Hepatocyte (in vitro differentiated cells): Measurements from ENCODE around the gene TMEM235. TPM values are rescaled to one million over a fixed set of nuclear protein-coding genes. Genes with fewer than 3 reads are reported as not detected.

ENCODE experiments used
- DNase-seq: peaks from one replicate; pipeline ENCODE4 v3.0.0-alpha.2; 2016; ENCODE audit warnings: low spot score
- H2AFZ ChIP-seq: fragments of 200-600 bp; sonication (generic); 2 replicates; pipeline ENCODE4 v1.6.0; 2016; ENCODE audit warnings: antibody characterized with exemption, mild to moderate bottlenecking
- H3K27ac ChIP-seq: fragments of 200-600 bp; sonication (generic); 2 replicates; pipeline ENCODE4 v1.5.1; 2016; ENCODE audit warnings: mild to moderate bottlenecking
- H3K27me3 ChIP-seq: fragments of 200-600 bp; sonication (generic); 2 replicates; pipeline ENCODE4 v1.6.1; 2016
- H3K36me3 ChIP-seq: fragments of 200-600 bp; sonication (generic); replicated peaks from 2 replicates; pipeline ENCODE4 v1.5.1; 2016; ENCODE audit warnings: low read depth; ENCODE audit not compliant: insufficient read depth
- H3K4me1 ChIP-seq: fragments of 200-600 bp; sonication (generic); 2 replicates; pipeline ENCODE4 v1.5.1; 2016; ENCODE audit warnings: mild to moderate bottlenecking, moderate library complexity; ENCODE audit not compliant: insufficient read depth
- H3K4me2 ChIP-seq: fragments of 200-600 bp; sonication (generic); 2 replicates; pipeline ENCODE4 v1.6.0; 2016
- H3K4me3 ChIP-seq: fragments of 200-600 bp; sonication (generic); 2 replicates; pipeline ENCODE4 v1.5.1; 2016; ENCODE audit warnings: mild to moderate bottlenecking
- H3K79me2 ChIP-seq: fragments of 200-600 bp; sonication (generic); 2 replicates; pipeline ENCODE4 v1.6.0; 2017; ENCODE audit warnings: mild to moderate bottlenecking
- H3K9me2 ChIP-seq: fragments of 200-600 bp; sonication (generic); replicated peaks from 2 replicates; pipeline ENCODE4 v1.6.0; 2017; ENCODE audit warnings: mild to moderate bottlenecking; ENCODE audit not compliant: insufficient read depth
- H3K9me3 ChIP-seq: fragments of 200-600 bp; sonication (generic); 2 replicates; pipeline ENCODE4 v1.5.1; 2016; ENCODE audit warnings: low read depth, mild to moderate bottlenecking
- H4K20me1 ChIP-seq: fragments of 200-600 bp; sonication (generic); 2 replicates; pipeline ENCODE4 v1.6.0; 2016; ENCODE audit warnings: mild to moderate bottlenecking; ENCODE audit not compliant: insufficient read depth, poor library complexity, severe bottlenecking
- EZH2 ChIP-seq: fragments of 200-600 bp; sonication (generic); IDR thresholded peaks from 2 replicates; pipeline ENCODE4 v1.6.1; 2016; ENCODE audit warnings: antibody characterized with exemption, mild to moderate bottlenecking, borderline replicate concordance
- EZH2phosphoT487 ChIP-seq: fragments of 200-600 bp; sonication (generic); IDR thresholded peaks from one replicate; pipeline ENCODE4 v1.6.1; 2018; ENCODE audit warnings: antibody characterized with exemption, mild to moderate bottlenecking, low read depth, moderate library complexity; ENCODE audit not compliant: unreplicated experiment, severe bottlenecking
- WGBS: methylation state at CpG from one replicate; pipeline ENCODE4 v1.1.6; 2016; ENCODE audit warnings: low lambda C conversion rate; ENCODE audit errors: missing lambda C conversion rate; 5-methylcytosine and 5-hydroxymethylcytosine counted together
- polyA plus RNA-seq: library from polyadenylated mRNA; unstranded; fragments of >200 nt; fragmentation: Nextera tagmentation; extraction: Ambion mirVana; gene quantifications from 2 replicates; pipeline ENCODE4 v1.2.1, GENCODE V29; 2016
- total RNA-seq: library from RNA; depleted of rRNA; stranded (reverse); fragments of >200 nt; gene quantifications from 2 replicates; pipeline ENCODE4 v1.2.3, GENCODE V29; 2014
- TF ChIP-seq, protein P1 (sequence below): fragments of 200-600 bp; sonication (generic); IDR thresholded peaks from 2 replicates; pipeline ENCODE4 v1.5.1; 2016; ENCODE audit warnings: antibody characterized with exemption, mild to moderate bottlenecking; ENCODE audit not compliant: poor library complexity

TMEM235 gene
- total and polyA plus RNA-seq, 2 experiments from 2014 or later = 0.21 to 0.27 TPM

GRCh38 chr17:78242024-78242742, 10.8 kb downstream of the TMEM235 start:
- Histone ChIP-seq H3K27me3 (no peaks in the 10 kb centered on the region), H3K4me2 (no peak overlapping the region), H3K4me1 (no peaks in the 10 kb centered on the region), H4K20me1 (no peaks in the 10 kb centered on the region), H3K27ac (no peak overlapping the region), H3K9me3 (no peaks in the 10 kb centered on the region), H3K36me3 (no peaks in the 10 kb centered on the region), H2AFZ (no peak overlapping the region), H3K9me2 (no peaks in the 10 kb centered on the region), H3K4me3 (no peak overlapping the region), H3K79me2 (no peaks in the 10 kb centered on the region)
- DNase-seq = no peak
- TF ChIP-seq EZH2 (no peak), EZH2phosphoT487 (no peak)
- TF ChIP-seq, protein P1, sequence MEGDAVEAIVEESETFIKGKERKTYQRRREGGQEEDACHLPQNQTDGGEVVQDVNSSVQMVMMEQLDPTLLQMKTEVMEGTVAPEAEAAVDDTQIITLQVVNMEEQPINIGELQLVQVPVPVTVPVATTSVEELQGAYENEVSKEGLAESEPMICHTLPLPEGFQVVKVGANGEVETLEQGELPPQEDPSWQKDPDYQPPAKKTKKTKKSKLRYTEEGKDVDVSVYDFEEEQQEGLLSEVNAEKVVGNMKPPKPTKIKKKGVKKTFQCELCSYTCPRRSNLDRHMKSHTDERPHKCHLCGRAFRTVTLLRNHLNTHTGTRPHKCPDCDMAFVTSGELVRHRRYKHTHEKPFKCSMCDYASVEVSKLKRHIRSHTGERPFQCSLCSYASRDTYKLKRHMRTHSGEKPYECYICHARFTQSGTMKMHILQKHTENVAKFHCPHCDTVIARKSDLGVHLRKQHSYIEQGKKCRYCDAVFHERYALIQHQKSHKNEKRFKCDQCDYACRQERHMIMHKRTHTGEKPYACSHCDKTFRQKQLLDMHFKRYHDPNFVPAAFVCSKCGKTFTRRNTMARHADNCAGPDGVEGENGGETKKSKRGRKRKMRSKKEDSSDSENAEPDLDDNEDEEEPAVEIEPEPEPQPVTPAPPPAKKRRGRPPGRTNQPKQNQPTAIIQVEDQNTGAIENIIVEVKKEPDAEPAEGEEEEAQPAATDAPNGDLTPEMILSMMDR = no peak
- 89% methylated on average over 21 of the region's 21 CpGs for WGBS

DNA sequence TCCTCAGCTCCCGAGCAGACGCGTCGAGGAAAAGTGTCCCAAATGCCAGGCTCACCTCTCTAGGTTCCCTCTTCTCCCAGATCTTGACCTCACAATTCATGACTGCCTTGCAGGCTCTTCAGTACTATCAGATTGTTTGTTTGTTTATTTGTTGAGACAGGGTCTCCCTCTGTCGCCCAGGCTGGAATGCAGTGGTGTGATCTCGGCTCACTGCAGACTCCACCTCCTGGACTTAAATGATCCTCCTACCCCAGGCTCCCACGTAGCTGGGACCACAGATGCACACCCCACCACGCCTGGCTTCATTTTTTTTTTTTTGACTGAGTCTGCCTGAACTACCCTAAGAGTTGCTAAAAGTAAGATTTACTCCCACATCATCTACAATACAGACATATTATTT, 15.9 kb downstream of the TMEM235 start:
- no peak for TF ChIP-seq EZH2
- TF ChIP-seq, protein P1 = no peak
- no peak for TF ChIP-seq EZH2phosphoT487
- Histone ChIP-seq H3K27me3 (no peaks in the 10 kb centered on the region), H3K36me3 (no peaks in the 10 kb centered on the region), H3K79me2 (no peaks in the 10 kb centered on the region), H3K4me3 (no peak overlapping the region), H3K27ac (no peak overlapping the region), H3K9me3 (no peaks in the 10 kb centered on the region), H2AFZ (no peak overlapping the region), H4K20me1 (no peaks in the 10 kb centered on the region), H3K4me1 (peaks cover 11% of the 10 kb centered on the region), H3K9me2 (no peaks in the 10 kb centered on the region), H3K4me2 (no peak overlapping the region)
- no peak for DNase-seq
- WGBS = 65% methylated on average over 8 of the region's 8 CpGs

GRCh38 chr17:78248051-78248914, 16.9 kb downstream of the TMEM235 start:
- Histone ChIP-seq H3K9me2 (no peaks in the 10 kb centered on the region), H3K36me3 (no peaks in the 10 kb centered on the region), H2AFZ (no peak overlapping the region), H4K20me1 (no peaks in the 10 kb centered on the region), H3K27me3 (no peaks in the 10 kb centered on the region), H3K4me1 (peaks cover 11% of the 10 kb centered on the region), H3K27ac (no peak overlapping the region), H3K79me2 (no peaks in the 10 kb centered on the region), H3K9me3 (no peaks in the 10 kb centered on the region), H3K4me2 (no peak overlapping the region), H3K4me3 (no peak overlapping the region)
- WGBS = 86% methylated on average over 30 of the region's 30 CpGs
- no peak for DNase-seq
- TF ChIP-seq EZH2 = no peak
- no peak for TF ChIP-seq EZH2phosphoT487
- TF ChIP-seq, protein P1 = no peak
